MCF 10A (cell line): ENCODE results near the gene IFT80. TPM values are rescaled to one million over a fixed set of nuclear protein-coding genes. Genes with fewer than 3 reads are reported as not detected.

ENCODE experiments used
- BruUV-seq: library from RNA; stranded (reverse); fragments of 400-500 nt; replicated peaks from 2 replicates; lab custom pipeline; 2021; lab: Mats Ljungman, UMichigan
- CTCF ChIA-PET: fragments of 300-600 bp; sonication (Branson Sonifier 250); formaldehyde crosslinking; extraction: SDS; loops from one replicate; lab custom pipeline; 2021; ENCODE audit warnings: antibody characterized with exemption, inconsistent platforms; lab: Yijun Ruan, JAX
- POLR2A ChIA-PET: fragments of 300-600, 350-650 bp; sonication (Branson Sonifier 250); formaldehyde crosslinking; extraction: SDS; loops from one replicate; lab custom pipeline; 2020; ENCODE audit warnings: antibody characterized with exemption, inconsistent platforms; lab: Yijun Ruan, JAX
- DNase-seq: peaks from one replicate; pipeline ENCODE4 v3.0.0-alpha.2; 2018; ENCODE audit not compliant: unreplicated experiment
- H3K27ac Mint-ChIP-seq: one replicate; pipeline ENCODE4 v1.8.0; 2022; ENCODE audit warnings: mild to moderate bottlenecking, low read depth, mixed read lengths; ENCODE audit not compliant: unreplicated experiment
- H3K27me3 Mint-ChIP-seq: one replicate; pipeline ENCODE4 v1.8.0; 2022; ENCODE audit warnings: mixed read lengths; ENCODE audit not compliant: insufficient read depth, unreplicated experiment
- H3K36me3 Mint-ChIP-seq: one replicate; pipeline ENCODE4 v1.8.0; 2022; ENCODE audit warnings: mild to moderate bottlenecking, moderate library complexity, mixed read lengths; ENCODE audit not compliant: insufficient read depth, unreplicated experiment
- H3K4me1 Mint-ChIP-seq: one replicate; pipeline ENCODE4 v1.8.0; 2022; ENCODE audit warnings: mixed read lengths; ENCODE audit not compliant: insufficient read depth, unreplicated experiment
- H3K4me3 Mint-ChIP-seq: one replicate; pipeline ENCODE4 v1.8.0; 2022; ENCODE audit warnings: mild to moderate bottlenecking, moderate library complexity, mixed read lengths; ENCODE audit not compliant: unreplicated experiment
- H3K9me3 Mint-ChIP-seq: one replicate; pipeline ENCODE4 v1.8.0; 2022; ENCODE audit warnings: mixed read lengths; ENCODE audit not compliant: unreplicated experiment
- intact Hi-C: fragments of 100-400 bp; cut with micrococcal nuclease; formaldehyde crosslinking; loops from 2 replicates; pipeline ENCODE4 v1.14.1; 2022
- total RNA-seq: library from RNA; stranded (reverse); gene quantifications from 2 replicates; pipeline ENCODE4 v1.2.3, GENCODE V29; 2022
- TF ChIP-seq, protein P1 (sequence below): fragments of 200-600 bp; IDR thresholded peaks from one replicate; pipeline ENCODE4 v1.8.0; 2022; ENCODE audit warnings: antibody characterized with exemption, mild to moderate bottlenecking; ENCODE audit not compliant: unreplicated experiment

Gene IFT80
- total RNA-seq, 1 experiment from 2014 or later, result 22.6 TPM

DNA sequence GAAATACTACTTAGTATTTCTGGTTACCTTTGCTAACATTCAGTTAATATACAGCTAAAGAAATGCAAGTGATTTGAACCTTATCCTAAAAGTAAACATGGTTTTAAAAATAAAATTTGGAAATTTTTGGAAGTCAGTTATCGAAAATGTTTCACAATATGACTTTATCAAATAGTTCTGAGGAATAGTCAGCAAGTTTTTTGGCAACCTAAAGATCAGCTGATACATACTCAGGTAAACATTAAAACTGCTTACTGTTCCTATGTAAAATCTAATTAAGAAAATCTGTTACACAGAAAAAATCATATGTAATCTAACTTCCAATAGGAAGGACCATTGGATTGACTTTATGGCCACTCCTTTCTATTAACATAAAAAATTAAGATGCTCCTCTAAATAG lies 24.1 kb downstream of the IFT80 start:
- Mint-ChIP-seq H3K4me3 (no peak overlapping the region), H3K27ac (no peak overlapping the region), H3K36me3 (peaks cover 36% of the 10 kb centered on the region), H3K9me3 (no peaks in the 10 kb centered on the region), H3K4me1 (peaks cover 13% of the 10 kb centered on the region), H3K27me3 (no peaks in the 10 kb centered on the region)
- DNase-seq, result no peak
- POLR2A ChIA-PET, result no interaction called here
- BruUV-seq, result no TSS peak
- intact Hi-C loops, result no loop called here
- TF ChIP-seq, protein P1, sequence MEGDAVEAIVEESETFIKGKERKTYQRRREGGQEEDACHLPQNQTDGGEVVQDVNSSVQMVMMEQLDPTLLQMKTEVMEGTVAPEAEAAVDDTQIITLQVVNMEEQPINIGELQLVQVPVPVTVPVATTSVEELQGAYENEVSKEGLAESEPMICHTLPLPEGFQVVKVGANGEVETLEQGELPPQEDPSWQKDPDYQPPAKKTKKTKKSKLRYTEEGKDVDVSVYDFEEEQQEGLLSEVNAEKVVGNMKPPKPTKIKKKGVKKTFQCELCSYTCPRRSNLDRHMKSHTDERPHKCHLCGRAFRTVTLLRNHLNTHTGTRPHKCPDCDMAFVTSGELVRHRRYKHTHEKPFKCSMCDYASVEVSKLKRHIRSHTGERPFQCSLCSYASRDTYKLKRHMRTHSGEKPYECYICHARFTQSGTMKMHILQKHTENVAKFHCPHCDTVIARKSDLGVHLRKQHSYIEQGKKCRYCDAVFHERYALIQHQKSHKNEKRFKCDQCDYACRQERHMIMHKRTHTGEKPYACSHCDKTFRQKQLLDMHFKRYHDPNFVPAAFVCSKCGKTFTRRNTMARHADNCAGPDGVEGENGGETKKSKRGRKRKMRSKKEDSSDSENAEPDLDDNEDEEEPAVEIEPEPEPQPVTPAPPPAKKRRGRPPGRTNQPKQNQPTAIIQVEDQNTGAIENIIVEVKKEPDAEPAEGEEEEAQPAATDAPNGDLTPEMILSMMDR, result no peak
- CTCF ChIA-PET, result interaction anchor here (1.1 kb wide), 1 partner anchor 15 kb away, joined by 3 read pairs; no protein-coding TSS in a partner anchor

DNA sequence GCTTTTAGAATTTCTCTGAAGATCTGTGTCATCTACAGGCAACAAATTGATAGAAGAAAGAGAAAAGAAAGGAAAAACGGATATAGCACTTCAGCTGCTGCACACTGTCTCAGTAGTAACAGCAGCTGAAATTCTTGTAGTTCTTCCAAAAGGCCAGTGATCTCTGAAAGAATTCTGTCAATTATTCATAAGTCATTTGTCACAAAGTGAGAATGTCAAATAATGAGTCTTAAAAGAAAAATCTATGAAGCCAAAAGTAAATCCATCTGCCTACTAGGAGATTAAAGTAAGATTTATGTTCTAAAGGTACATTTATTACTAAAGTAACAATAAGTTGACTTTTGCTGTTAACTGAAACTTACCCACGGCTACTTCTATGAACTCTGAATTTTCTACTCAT lies 24.6 kb downstream of the IFT80 start:
- Mint-ChIP-seq H3K36me3 (peaks cover 36% of the 10 kb centered on the region), H3K4me3 (no peak overlapping the region), H3K9me3 (no peaks in the 10 kb centered on the region), H3K27me3 (no peaks in the 10 kb centered on the region), H3K27ac (no peak overlapping the region), H3K4me1 (peaks cover 9% of the 10 kb centered on the region)
- TF ChIP-seq, protein P1, result no peak
- BruUV-seq, result no TSS peak
- intact Hi-C loops, result no loop called here
- CTCF ChIA-PET, result no interaction called here
- POLR2A ChIA-PET, result no interaction called here
- no peak for DNase-seq

DNA sequence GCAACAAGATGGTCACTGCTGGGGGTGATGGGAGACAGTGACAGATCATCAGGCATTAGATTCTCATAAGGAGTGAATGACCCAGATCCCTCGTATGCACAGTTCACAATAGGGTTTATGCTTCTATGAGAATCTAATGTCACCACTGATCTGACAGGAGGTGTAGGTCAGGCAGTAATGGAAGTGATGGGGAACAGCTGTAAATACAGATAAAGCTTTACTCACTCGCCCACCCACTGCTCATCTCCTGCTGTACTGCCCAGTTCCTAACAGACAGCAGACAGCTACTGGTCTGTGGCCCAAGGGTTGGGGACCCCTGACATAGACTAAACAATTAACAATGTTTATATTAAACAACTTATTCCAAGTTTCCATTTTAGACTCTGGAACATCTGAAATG lies 25.4 kb downstream of the IFT80 start:
- Mint-ChIP-seq H3K27ac (no peak overlapping the region), H3K27me3 (no peaks in the 10 kb centered on the region), H3K4me1 (peaks cover under 1% of the 10 kb centered on the region), H3K36me3 (peaks cover 36% of the 10 kb centered on the region), H3K4me3 (no peak overlapping the region), H3K9me3 (no peaks in the 10 kb centered on the region)
- POLR2A ChIA-PET, result no interaction called here
- no peak for DNase-seq
- TF ChIP-seq, protein P1, result no peak
- CTCF ChIA-PET, result no interaction called here
- intact Hi-C loops, result no loop called here
- no TSS peak for BruUV-seq

DNA sequence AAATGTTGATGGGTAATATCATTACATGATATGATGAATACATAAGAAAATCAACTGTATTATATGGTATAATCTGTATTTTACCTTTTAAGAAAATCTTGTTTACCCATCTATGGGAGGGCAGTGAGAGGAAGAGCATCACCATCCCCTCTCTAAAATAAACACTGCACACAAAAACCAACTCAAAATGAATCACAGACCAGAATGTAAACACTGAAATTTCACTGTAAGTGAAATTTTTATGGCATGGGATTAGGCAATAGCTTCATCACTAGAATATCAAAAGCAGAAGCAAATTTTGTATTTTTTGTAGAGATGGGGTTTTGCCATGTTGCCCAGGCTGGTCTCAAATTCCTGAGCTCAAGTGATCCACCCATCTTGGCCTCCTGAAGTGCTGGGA lies 26.2 kb downstream of the IFT80 start:
- H3K9me3 Mint-ChIP-seq, result no peaks in the 10 kb centered on the region
- H3K4me1 Mint-ChIP-seq, result no peaks in the 10 kb centered on the region
- no peak overlapping the region for H3K27ac Mint-ChIP-seq
- no peak overlapping the region for H3K4me3 Mint-ChIP-seq
- intact Hi-C loops, result no loop called here
- peak; percentile 55 for DNase-seq
- no peaks in the 10 kb centered on the region for H3K27me3 Mint-ChIP-seq
- BruUV-seq, result no TSS peak
- ChIA-PET POLR2A (no interaction called here), CTCF (no interaction called here)
- peaks cover 36% of the 10 kb centered on the region for H3K36me3 Mint-ChIP-seq
- TF ChIP-seq, protein P1, result no peak
